ENCODE results near the gene CELSR1. TPM values are rescaled to one million over a fixed set of nuclear protein-coding genes. Genes with fewer than 3 reads are reported as not detected.
"Not testable (repeated sequence)": the region's sequence is repeated elsewhere in the genome, so short reads cannot be mapped to it uniquely, and the experiment has no call there.

CELSR1 gene
- total and polyA plus RNA-seq, 2 of the 13 experiments (the other 11 are each of a cell fraction or from before 2014, with no cell fraction given): 0.78 to 1.8 TPM

GRCh38 chr22:46517255-46517761 lies 20.1 kb downstream of the CELSR1 start (continued):
- TF ChIP-seq THAP9 (CRISPR knock-in tag; IDR thresholded peaks at IDR 0.05; ENCODE audit: borderline replicate concordance) (no peak), NPAS2 (CRISPR knock-in tag; IDR thresholded peaks at IDR 0.05; ENCODE audit: borderline replicate concordance) (no peak), SETDB1 (CRISPR knock-in tag; IDR thresholded peaks at IDR 0.05; ENCODE audit: borderline replicate concordance) (no peak), BORCS8-MEF2B (CRISPR knock-in tag; IDR thresholded peaks at IDR 0.05) (no peak), ZNF207 (IDR thresholded peaks at IDR 0.05; ENCODE audit: borderline replicate concordance) (no peak), RFXAP (CRISPR knock-in tag; IDR thresholded peaks at IDR 0.05; ENCODE audit: borderline replicate concordance) (no peak), SNAPC5 (CRISPR knock-in tag; IDR thresholded peaks at IDR 0.05; ENCODE audit: borderline replicate concordance) (no peak), SOX6 (IDR thresholded peaks at IDR 0.05) (no peak), SOX6 (CRISPR knock-in tag; IDR thresholded peaks at IDR 0.05) (no peak)

- no TSS peak for BruUV-seq (replicated peaks)
- no peak overlapping the region for H3K27ac ChIP-seq (ENCODE audit: extremely low read length, insufficient read depth, low read length)
- no peaks in the 10 kb centered on the region for H3K79me2 ChIP-seq (ENCODE audit: insufficient read depth, low read length)
Observed at GRCh38 chr22:46516638-46517037, 20.8 kb downstream of the CELSR1 start.

GRCh38 chr22:46516112-46516487 lies 21.3 kb downstream of the CELSR1 start:
- H3K9me3 ChIP-seq (ENCODE audit: low read length); H3K4me1 ChIP-seq (ENCODE audit: insufficient read depth, low read length); in situ Hi-C loops (cut with HindIII; ENCODE audit: extremely low pct_ligation_motif_present, low pct_unique_long_range_greater_than_20kb); CTCF ChIA-PET (ENCODE audit: low intra/inter-chr PET ratio, low total read pairs); H3K27me3 ChIP-seq (ENCODE audit: control insufficient read depth in 1 of 2, insufficient read depth in 2 of 2, low read length in 2 of 2); H3K4me2 ChIP-seq (ENCODE audit: low read depth, low read length); H3K4me3 ChIP-seq (replicated peaks in 1 of 3; ENCODE audit: insufficient read depth in 1 of 3, low read depth in 2 of 3, low read length in 3 of 3); ATAC-seq; H3K9ac ChIP-seq (ENCODE audit: insufficient read depth, low read depth, low read length); BruUV-seq (replicated peaks); H3K27ac ChIP-seq (ENCODE audit: extremely low read length, insufficient read depth, low read length); H4K20me1 ChIP-seq (ENCODE audit: insufficient read depth, low read length); H2AFZ ChIP-seq (ENCODE audit: low read length); H3K79me2 ChIP-seq (ENCODE audit: insufficient read depth, low read length); intact Hi-C loops (cut with micrococcal nuclease; ENCODE audit: unreplicated experiment); DNase-seq (ENCODE audit: low spot score); FAIRE-seq; POLR2A ChIA-PET; H3K36me3 ChIP-seq (replicated peaks in 1 of 2; ENCODE audit: control insufficient read depth in 1 of 2, insufficient read depth in 2 of 2, low read length in 2 of 2): not testable (repeated sequence)
- 89% methylated on average over 4 of the region's 5 CpGs for WGBS (ENCODE audit: low lambda C conversion rate)

More at GRCh38 chr22:46516638-46517037, 20.8 kb downstream of the CELSR1 start:
- 57% methylated on average over 10 of the region's 10 CpGs for WGBS (ENCODE audit: low lambda C conversion rate)
- Histone ChIP-seq H2AFZ (ENCODE audit: low read length) (no peak overlapping the region), H3K4me1 (ENCODE audit: insufficient read depth, low read length) (no peaks in the 10 kb centered on the region), H3K9ac (ENCODE audit: insufficient read depth, low read depth, low read length) (no peak overlapping the region), H3K4me2 (ENCODE audit: low read depth, low read length) (no peak overlapping the region), H3K27me3 (ENCODE audit: control insufficient read depth in 1 of 2, insufficient read depth in 2 of 2, low read length in 2 of 2) (peaks cover 1 to 7% of the 10 kb centered on the region in 2 experiments; a peak in 3 of 5 replicates), H4K20me1 (ENCODE audit: insufficient read depth, low read length) (no peaks in the 10 kb centered on the region), H3K9me3 (ENCODE audit: low read length) (no peaks in the 10 kb centered on the region), H3K36me3 (replicated peaks in 1 of 2; ENCODE audit: control insufficient read depth in 1 of 2, insufficient read depth in 2 of 2, low read length in 2 of 2) (no peaks in the 10 kb centered on the region), H3K4me3 (replicated peaks in 1 of 3; ENCODE audit: insufficient read depth in 1 of 3, low read depth in 2 of 3, low read length in 3 of 3) (no peak overlapping the region)
- no peak for FAIRE-seq
- DNase-seq (ENCODE audit: low spot score): no peak
- intact Hi-C loops (cut with micrococcal nuclease; ENCODE audit: unreplicated experiment) (no loop called here), in situ Hi-C loops (cut with HindIII; ENCODE audit: extremely low pct_ligation_motif_present, low pct_unique_long_range_greater_than_20kb) (no loop called here)
- ChIA-PET POLR2A (no interaction called here), CTCF (ENCODE audit: low intra/inter-chr PET ratio, low total read pairs) (no interaction called here)
- ATAC-seq: no peak
- TF ChIP-seq AGO2 (optimal IDR thresholded peaks at IDR 0.05; ENCODE audit: low read depth, low read length) (no peak), HBP1 (CRISPR knock-in tag; IDR thresholded peaks at IDR 0.05; ENCODE audit: low read depth) (no peak), AHR (CRISPR knock-in tag; IDR thresholded peaks at IDR 0.05) (no peak), HOXA7 (CRISPR knock-in tag; IDR thresholded peaks at IDR 0.05) (no peak)
